Subcutaneous adipose tissue (tissue), 4 donors: ENCODE results near the gene SIRPA. TPM values are rescaled to one million over a fixed set of nuclear protein-coding genes. Genes with fewer than 3 reads are reported as not detected.

Experiments used
- CTCF ChIP-seq: fragments of 450-650 bp; IDR thresholded peaks from one replicate; pipeline ENCODE4 v1.5.1; 2016; ENCODE audit warnings: low read depth, mild to moderate bottlenecking, control low read depth, antibody characterized with exemption, moderate library complexity
- total RNA-seq, 4 donors: library from RNA; depleted of rRNA; stranded (reverse); fragments of >200 nt; gene quantifications; one replicate each; pipeline ENCODE4 v1.1.0, GENCODE V29; 2016

Gene SIRPA
- total RNA-seq, 4 donors from 2014 or later: 35.0 to 101 (median 53.1) TPM

GRCh38 chr20:1917786-1918185 lies 22.6 kb downstream of the SIRPA start:
- no peak for TF ChIP-seq CTCF

- no peak for TF ChIP-seq CTCF
Measured at GRCh38 chr20:1918491-1919165, 23.4 kb downstream of the SIRPA start.

GRCh38 chr20:1920252-1920651 lies 25.0 kb downstream of the SIRPA start:
- no peak for TF ChIP-seq CTCF

DNA sequence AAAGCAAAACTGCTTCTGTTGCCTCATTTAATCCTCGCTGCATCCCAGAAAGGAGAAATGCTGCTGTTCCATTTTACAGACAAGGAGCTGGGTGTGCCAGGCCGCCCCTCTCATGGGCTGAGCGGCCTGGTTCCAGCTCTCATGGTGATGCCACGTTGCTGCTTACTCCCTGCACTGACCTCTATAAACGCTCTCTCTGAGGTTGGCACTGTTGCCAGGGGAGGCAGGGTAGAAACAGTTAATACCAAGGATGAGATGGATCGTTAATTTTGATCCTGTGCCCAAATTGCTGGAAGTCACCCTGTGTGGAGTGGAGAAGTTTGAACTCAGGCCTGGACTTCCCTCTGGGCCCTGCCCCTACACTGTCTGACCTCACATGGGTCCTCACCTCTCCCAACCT lies 25.6 kb downstream of the SIRPA start:
- no peak for TF ChIP-seq CTCF

GRCh38 chr20:1922786-1923185 lies 27.6 kb downstream of the SIRPA start:
- no peak for TF ChIP-seq CTCF

GRCh38 chr20:1924910-1925861 lies 30.0 kb downstream of the SIRPA start:
- no peak for TF ChIP-seq CTCF

DNA sequence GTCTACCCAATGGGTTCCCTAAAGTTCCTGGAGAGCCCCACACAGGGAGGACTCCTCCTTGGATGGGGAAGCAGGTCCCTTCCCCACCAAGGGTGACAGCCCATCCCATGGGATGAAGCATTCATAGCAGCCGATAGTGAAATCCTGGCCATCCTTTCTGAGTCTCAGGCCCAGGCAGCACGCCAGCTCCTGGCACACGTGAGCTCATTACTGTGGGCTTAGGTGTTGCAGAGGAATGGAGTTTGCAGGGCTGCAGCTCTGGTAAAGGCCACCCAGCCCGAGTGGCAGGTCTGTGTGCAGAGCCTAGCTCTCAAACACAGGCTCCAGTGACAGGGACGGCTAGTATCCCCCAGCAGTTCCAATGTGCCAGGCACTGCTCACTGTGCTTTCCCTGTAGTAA lies 31.0 kb downstream of the SIRPA start:
- no peak for TF ChIP-seq CTCF
